ENCODE data around the gene DOP1A.

DOP1A gene

DNA sequence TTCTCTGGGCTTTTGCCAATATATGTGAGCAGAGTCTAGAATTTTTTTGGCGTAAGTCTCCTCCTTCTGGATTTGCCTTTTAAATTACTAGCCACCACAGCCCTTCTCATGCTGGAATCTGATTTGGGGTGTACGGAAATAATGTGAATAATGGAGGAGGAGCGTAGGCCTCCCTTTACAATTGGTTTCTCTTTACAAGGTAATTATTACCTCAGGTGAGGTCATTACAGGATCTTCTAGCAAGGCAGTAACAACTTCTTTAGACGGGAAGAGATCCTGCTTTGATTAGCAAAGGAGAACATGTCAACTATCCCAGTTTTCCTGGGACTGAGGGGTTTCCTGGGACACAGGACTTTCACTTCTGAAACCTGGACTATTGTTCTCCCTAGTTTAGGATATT lies 134.6 kb downstream of the DOP1A start:
- no peak for DNase-seq

DNA sequence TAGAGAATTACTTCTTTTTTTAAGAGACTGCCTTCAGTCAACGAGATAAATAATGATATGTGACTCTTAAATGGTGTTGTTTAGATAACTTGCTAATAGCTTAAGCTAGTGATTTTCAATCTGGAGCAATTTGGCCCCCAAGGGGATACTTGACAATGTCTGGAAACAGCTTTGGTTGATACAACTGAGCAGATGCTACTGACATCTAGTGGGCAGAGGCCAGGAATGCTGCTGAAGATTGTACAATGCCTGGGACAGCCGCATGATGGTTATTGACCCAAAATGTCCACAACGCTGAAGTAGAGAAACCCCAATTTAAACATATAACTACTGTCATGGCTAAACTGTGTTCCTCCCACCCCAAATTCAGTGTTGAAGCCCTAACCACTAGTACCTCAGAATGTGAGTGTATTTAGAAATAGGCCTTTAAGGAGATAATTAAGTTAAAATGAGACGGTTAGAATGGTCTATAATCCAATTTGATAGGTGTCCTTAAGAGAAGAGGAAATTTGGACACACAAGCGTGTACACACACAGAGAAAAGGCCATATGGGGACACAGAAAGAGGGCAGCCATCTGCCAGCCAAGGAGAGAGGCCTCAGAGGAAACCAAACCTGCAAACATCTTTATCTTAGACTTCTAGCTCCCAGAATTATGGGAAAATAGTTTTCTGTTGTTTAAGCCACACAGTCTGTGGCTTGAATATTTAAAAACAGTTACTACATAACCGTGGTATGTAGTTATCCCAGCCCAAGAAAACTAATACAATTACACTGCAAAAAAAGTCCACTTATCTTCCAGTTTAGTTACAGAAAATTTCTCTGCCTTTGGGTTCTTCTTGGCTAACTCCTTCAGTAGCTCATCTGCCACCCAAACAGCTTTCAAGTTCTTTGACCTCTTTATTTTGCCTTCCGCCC lies 147.9 kb downstream of the DOP1A start:
- peak; percentile 31 for DNase-seq

DNA sequence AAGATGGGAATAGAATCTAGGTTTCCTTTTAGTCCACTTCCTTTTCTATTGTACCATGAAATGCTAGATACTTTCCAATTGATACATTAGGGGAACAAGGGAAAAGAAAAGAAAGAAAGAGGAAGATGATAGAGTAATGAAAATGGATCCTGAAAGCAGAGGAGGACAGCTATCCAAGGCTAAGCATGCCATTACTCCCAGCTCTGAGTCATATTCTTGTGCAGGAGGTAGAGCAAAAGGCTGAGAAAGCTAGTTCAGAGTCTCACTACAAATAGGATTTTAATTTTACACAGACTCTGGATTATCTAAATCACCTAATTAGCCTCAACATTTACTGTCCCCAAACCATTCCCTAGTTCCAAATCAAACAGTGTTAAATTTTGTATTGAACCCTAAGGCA lies 149.3 kb downstream of the DOP1A start:
- DNase-seq: no peak
